ENCODE measurements around the gene RBMS3.
"Not testable (repeated sequence)": the region's sequence is repeated elsewhere in the genome, so short reads cannot be mapped to it uniquely, and the experiment has no call there.

RBMS3 gene

GRCh38 chr3:29385046-29385830 lies 104.4 kb downstream of the RBMS3 start:
- H3K4me3 Mint-ChIP-seq, result no peak overlapping the region

GRCh38 chr3:29389362-29389761 lies 108.5 kb downstream of the RBMS3 start:
- H3K36me3 Mint-ChIP-seq (ENCODE audit: low read depth), result no peaks in the 10 kb centered on the region
- peaks cover 2% of the 10 kb centered on the region for H3K4me1 Mint-ChIP-seq (ENCODE audit: low read depth)
- no peak overlapping the region for H3K4me3 Mint-ChIP-seq
- no peak overlapping the region for H3K27ac Mint-ChIP-seq
- no peaks in the 10 kb centered on the region for H3K27me3 Mint-ChIP-seq (ENCODE audit: low read depth)
- peaks cover 4% of the 10 kb centered on the region for H3K9me3 Mint-ChIP-seq

More at GRCh38 chr3:29385046-29385830, 104.4 kb downstream of the RBMS3 start:
- H3K4me1 Mint-ChIP-seq (ENCODE audit: low read depth), result peaks cover 2% of the 10 kb centered on the region
- no peaks in the 10 kb centered on the region for H3K27me3 Mint-ChIP-seq (ENCODE audit: low read depth)
- no peaks in the 10 kb centered on the region for H3K36me3 Mint-ChIP-seq (ENCODE audit: low read depth)
- no peak overlapping the region for H3K27ac Mint-ChIP-seq
- no peaks in the 10 kb centered on the region for H3K9me3 Mint-ChIP-seq

- Mint-ChIP-seq H3K27me3 (ENCODE audit: low read depth) (no peaks in the 10 kb centered on the region), H3K4me1 (ENCODE audit: low read depth) (no peaks in the 10 kb centered on the region), H3K36me3 (ENCODE audit: low read depth) (no peaks in the 10 kb centered on the region), H3K4me3 (no peak overlapping the region), H3K27ac (no peak overlapping the region), H3K9me3 (peaks cover 4% of the 10 kb centered on the region)
Measured at GRCh38 chr3:29392625-29393388, 111.9 kb downstream of the RBMS3 start.

GRCh38 chr3:29393946-29394345 lies 113.1 kb downstream of the RBMS3 start:
- not testable (repeated sequence) for H3K4me3 Mint-ChIP-seq; H3K4me1 Mint-ChIP-seq (ENCODE audit: low read depth)

GRCh38 chr3:29397406-29397805 lies 116.5 kb downstream of the RBMS3 start:
- H3K27ac Mint-ChIP-seq, result no peak overlapping the region
- no peak overlapping the region for H3K4me3 Mint-ChIP-seq
- no peaks in the 10 kb centered on the region for H3K27me3 Mint-ChIP-seq (ENCODE audit: low read depth)
- H3K9me3 Mint-ChIP-seq, result peaks cover 4% of the 10 kb centered on the region
- H3K36me3 Mint-ChIP-seq (ENCODE audit: low read depth), result no peaks in the 10 kb centered on the region
- H3K4me1 Mint-ChIP-seq (ENCODE audit: low read depth), result no peaks in the 10 kb centered on the region

More at GRCh38 chr3:29393946-29394345, 113.1 kb downstream of the RBMS3 start:
- H3K36me3 Mint-ChIP-seq (ENCODE audit: low read depth); H3K9me3 Mint-ChIP-seq; H3K27ac Mint-ChIP-seq; H3K27me3 Mint-ChIP-seq (ENCODE audit: low read depth): not testable (repeated sequence)

GRCh38 chr3:29398787-29399186 lies 117.9 kb downstream of the RBMS3 start:
- Mint-ChIP-seq H3K36me3 (ENCODE audit: low read depth) (no peaks in the 10 kb centered on the region), H3K4me3 (no peak overlapping the region), H3K27ac (no peak overlapping the region)

GRCh38 chr3:29406291-29406832 lies 125.5 kb downstream of the RBMS3 start:
- H3K36me3 Mint-ChIP-seq (ENCODE audit: low read depth), result no peaks in the 10 kb centered on the region
- no peaks in the 10 kb centered on the region for H3K9me3 Mint-ChIP-seq
- H3K27ac Mint-ChIP-seq, result no peak overlapping the region
- H3K27me3 Mint-ChIP-seq (ENCODE audit: low read depth), result no peaks in the 10 kb centered on the region
- no peak overlapping the region for H3K4me3 Mint-ChIP-seq
- H3K4me1 Mint-ChIP-seq (ENCODE audit: low read depth), result no peaks in the 10 kb centered on the region

More at GRCh38 chr3:29398787-29399186, 117.9 kb downstream of the RBMS3 start:
- H3K4me1 Mint-ChIP-seq (ENCODE audit: low read depth), result no peaks in the 10 kb centered on the region
- H3K9me3 Mint-ChIP-seq, result no peaks in the 10 kb centered on the region
- H3K27me3 Mint-ChIP-seq (ENCODE audit: low read depth), result no peaks in the 10 kb centered on the region

- H3K4me1 Mint-ChIP-seq (ENCODE audit: low read depth), result no peaks in the 10 kb centered on the region
- H3K36me3 Mint-ChIP-seq (ENCODE audit: low read depth), result no peaks in the 10 kb centered on the region
- no peaks in the 10 kb centered on the region for H3K27me3 Mint-ChIP-seq (ENCODE audit: low read depth)
- no peak overlapping the region for H3K27ac Mint-ChIP-seq
- H3K4me3 Mint-ChIP-seq, result no peak overlapping the region
- no peaks in the 10 kb centered on the region for H3K9me3 Mint-ChIP-seq
Measured at GRCh38 chr3:29408676-29409075, 127.8 kb downstream of the RBMS3 start.

GRCh38 chr3:29409409-29409808 lies 128.5 kb downstream of the RBMS3 start:
- Mint-ChIP-seq H3K27me3 (ENCODE audit: low read depth) (no peaks in the 10 kb centered on the region), H3K9me3 (no peaks in the 10 kb centered on the region)

GRCh38 chr3:29410220-29410619 lies 129.3 kb downstream of the RBMS3 start:
- H3K9me3 Mint-ChIP-seq, result no peaks in the 10 kb centered on the region
- H3K36me3 Mint-ChIP-seq (ENCODE audit: low read depth), result no peaks in the 10 kb centered on the region
- H3K27me3 Mint-ChIP-seq (ENCODE audit: low read depth), result no peaks in the 10 kb centered on the region
- H3K4me3 Mint-ChIP-seq, result no peak overlapping the region
- H3K4me1 Mint-ChIP-seq (ENCODE audit: low read depth), result no peaks in the 10 kb centered on the region
- H3K27ac Mint-ChIP-seq, result no peak overlapping the region

More at GRCh38 chr3:29409409-29409808, 128.5 kb downstream of the RBMS3 start:
- no peaks in the 10 kb centered on the region for H3K4me1 Mint-ChIP-seq (ENCODE audit: low read depth)
- no peaks in the 10 kb centered on the region for H3K36me3 Mint-ChIP-seq (ENCODE audit: low read depth)
- H3K27ac Mint-ChIP-seq, result no peak overlapping the region
- H3K4me3 Mint-ChIP-seq, result no peak overlapping the region

- no peak overlapping the region for H3K4me3 Mint-ChIP-seq
- no peaks in the 10 kb centered on the region for H3K9me3 Mint-ChIP-seq
- no peaks in the 10 kb centered on the region for H3K27me3 Mint-ChIP-seq (ENCODE audit: low read depth)
- H3K27ac Mint-ChIP-seq, result no peak overlapping the region
- H3K4me1 Mint-ChIP-seq (ENCODE audit: low read depth), result no peaks in the 10 kb centered on the region
- H3K36me3 Mint-ChIP-seq (ENCODE audit: low read depth), result no peaks in the 10 kb centered on the region
Measured at GRCh38 chr3:29410660-29411405, 130.0 kb downstream of the RBMS3 start.

GRCh38 chr3:29412110-29412509 lies 131.2 kb downstream of the RBMS3 start:
- Mint-ChIP-seq H3K4me1 (ENCODE audit: low read depth) (no peaks in the 10 kb centered on the region), H3K36me3 (ENCODE audit: low read depth) (no peaks in the 10 kb centered on the region), H3K4me3 (no peak overlapping the region), H3K27ac (no peak overlapping the region), H3K9me3 (no peaks in the 10 kb centered on the region), H3K27me3 (ENCODE audit: low read depth) (no peaks in the 10 kb centered on the region)

- Mint-ChIP-seq H3K27ac (no peak overlapping the region), H3K36me3 (ENCODE audit: low read depth) (no peaks in the 10 kb centered on the region), H3K9me3 (no peaks in the 10 kb centered on the region), H3K4me1 (ENCODE audit: low read depth) (no peaks in the 10 kb centered on the region), H3K27me3 (ENCODE audit: low read depth) (no peaks in the 10 kb centered on the region), H3K4me3 (no peak overlapping the region)
Measured at GRCh38 chr3:29414468-29415224, 133.8 kb downstream of the RBMS3 start.

Measured in T-helper 1 cell treated with Interleukin-12 subunit alpha and Interleukin-12 subunit beta and Interleukin-4 antibody, amounts not matched to agents 30 μg/mL and 1 μg/mL, for 36 hours (primary cell).